Fibroblast of lung (primary cell): Measurements from ENCODE around the gene KLHL2.

Experiments used
- EZH2 ChIP-seq: IDR thresholded peaks from 2 replicates; pipeline ENCODE4 v1.5.1; 2012; ENCODE audit warnings: low read length, control low read depth, mild to moderate bottlenecking; ENCODE audit errors: missing control alignments
- TF ChIP-seq, protein P1 (sequence below), 2 donors: IDR thresholded peaks in 1 of 2; conservative IDR thresholded peaks in 1 of 2; 1 replicate in 1 of 2; 2 replicates in 1 of 2; pipeline ENCODE4 v1.5.1; 2011 to 2012; ENCODE audit warnings: low read length in 2 of 2, control low read depth in 1 of 2, inconsistent platforms in 1 of 2, low read depth in 1 of 2, mild to moderate bottlenecking in 1 of 2

DNA sequence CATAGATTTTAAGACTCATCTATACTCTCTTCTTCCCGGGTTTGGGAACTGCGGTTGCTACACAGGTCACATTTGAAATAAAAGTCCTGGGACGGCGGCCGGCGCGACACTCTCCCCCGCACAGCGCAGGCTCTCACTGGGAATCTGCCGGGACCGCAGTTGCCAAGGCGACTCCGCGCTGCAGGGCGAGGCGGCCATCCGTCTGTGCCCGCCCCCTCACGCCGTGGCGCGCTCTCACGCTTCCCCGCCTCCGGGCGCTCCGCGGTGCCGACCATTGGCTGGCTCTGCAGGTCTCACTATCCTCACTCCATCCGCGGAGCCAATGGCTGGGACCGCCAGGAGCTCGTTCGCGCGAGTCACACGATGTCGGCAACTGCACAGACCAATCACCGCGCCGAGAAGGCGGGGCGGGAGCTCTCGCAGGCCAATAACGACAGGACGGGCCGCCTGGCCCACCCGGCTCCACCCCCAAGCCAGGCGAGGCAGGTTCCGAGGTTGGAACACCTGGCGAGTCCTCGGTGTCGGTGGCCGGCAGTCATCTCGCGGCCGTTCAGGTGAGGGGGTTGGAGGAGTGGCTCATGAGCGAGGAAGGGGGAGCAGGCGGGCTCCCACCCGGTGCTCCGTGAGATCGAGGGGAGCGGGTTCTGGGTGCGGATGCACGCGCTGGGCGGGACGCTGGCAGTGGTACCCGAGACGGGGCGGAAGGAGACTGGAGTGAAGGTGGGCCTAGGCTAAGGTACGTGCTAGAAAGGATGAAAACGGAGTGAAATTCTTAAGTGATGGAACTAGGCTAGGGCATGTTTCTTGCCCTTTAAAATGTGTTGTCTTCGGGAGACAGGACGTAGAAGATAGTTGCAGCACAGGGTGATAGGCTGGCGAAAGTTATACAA lies 120.1 kb downstream of the KLHL2 start, which contains the start of gene MSMO1:
- TF ChIP-seq, protein P1, sequence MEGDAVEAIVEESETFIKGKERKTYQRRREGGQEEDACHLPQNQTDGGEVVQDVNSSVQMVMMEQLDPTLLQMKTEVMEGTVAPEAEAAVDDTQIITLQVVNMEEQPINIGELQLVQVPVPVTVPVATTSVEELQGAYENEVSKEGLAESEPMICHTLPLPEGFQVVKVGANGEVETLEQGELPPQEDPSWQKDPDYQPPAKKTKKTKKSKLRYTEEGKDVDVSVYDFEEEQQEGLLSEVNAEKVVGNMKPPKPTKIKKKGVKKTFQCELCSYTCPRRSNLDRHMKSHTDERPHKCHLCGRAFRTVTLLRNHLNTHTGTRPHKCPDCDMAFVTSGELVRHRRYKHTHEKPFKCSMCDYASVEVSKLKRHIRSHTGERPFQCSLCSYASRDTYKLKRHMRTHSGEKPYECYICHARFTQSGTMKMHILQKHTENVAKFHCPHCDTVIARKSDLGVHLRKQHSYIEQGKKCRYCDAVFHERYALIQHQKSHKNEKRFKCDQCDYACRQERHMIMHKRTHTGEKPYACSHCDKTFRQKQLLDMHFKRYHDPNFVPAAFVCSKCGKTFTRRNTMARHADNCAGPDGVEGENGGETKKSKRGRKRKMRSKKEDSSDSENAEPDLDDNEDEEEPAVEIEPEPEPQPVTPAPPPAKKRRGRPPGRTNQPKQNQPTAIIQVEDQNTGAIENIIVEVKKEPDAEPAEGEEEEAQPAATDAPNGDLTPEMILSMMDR (conservative IDR thresholded peaks at IDR 0.05 in 1 of 2, IDR thresholded peaks at IDR 0.05 in 1 of 2; ENCODE audit: low read depth in 1 of 2, low read length in 2 of 2), result no peak
- TF ChIP-seq EZH2, result no peak
